Mammary epithelial cell (primary cell): Measurements from ENCODE around the gene OR6C75.

Experiments used
- EZH2 ChIP-seq: IDR thresholded peaks from 2 replicates; pipeline ENCODE4 v1.6.1; 2012; ENCODE audit warnings: low read length, inconsistent platforms, borderline replicate concordance
- TF ChIP-seq, protein P1 (sequence below), 2 donors: IDR thresholded peaks in 1 of 2; conservative IDR thresholded peaks in 1 of 2; 2 replicates each; pipeline ENCODE4 v1.5.1; 2011 to 2012; ENCODE audit warnings: inconsistent platforms in 2 of 2, low read length in 2 of 2, mild to moderate bottlenecking in 2 of 2, control low read depth in 1 of 2, low read depth in 1 of 2; ENCODE audit not compliant: insufficient read depth in 1 of 2; ENCODE audit errors: extremely low read depth in 1 of 2

DNA sequence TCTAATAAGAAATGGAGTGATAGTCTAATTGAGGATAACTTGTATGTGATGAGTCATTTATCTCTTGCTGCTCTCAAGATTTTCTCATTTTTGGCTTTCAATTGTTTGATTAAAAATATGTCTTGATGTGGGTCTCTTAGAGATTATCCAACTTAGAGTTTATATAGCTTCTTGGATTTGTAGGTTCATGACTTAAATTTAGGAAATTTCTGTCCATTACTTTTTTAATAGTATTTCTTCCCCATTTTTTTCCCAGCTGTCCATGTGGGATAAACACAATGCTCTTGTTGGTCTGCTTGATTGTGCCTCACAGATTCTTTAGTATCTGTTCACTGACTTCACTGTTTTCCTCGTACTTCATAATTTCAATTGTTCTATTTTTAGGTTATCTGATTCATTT is 45.1 kb downstream of the OR6C75 start:
- TF ChIP-seq EZH2: no peak
- TF ChIP-seq, protein P1, sequence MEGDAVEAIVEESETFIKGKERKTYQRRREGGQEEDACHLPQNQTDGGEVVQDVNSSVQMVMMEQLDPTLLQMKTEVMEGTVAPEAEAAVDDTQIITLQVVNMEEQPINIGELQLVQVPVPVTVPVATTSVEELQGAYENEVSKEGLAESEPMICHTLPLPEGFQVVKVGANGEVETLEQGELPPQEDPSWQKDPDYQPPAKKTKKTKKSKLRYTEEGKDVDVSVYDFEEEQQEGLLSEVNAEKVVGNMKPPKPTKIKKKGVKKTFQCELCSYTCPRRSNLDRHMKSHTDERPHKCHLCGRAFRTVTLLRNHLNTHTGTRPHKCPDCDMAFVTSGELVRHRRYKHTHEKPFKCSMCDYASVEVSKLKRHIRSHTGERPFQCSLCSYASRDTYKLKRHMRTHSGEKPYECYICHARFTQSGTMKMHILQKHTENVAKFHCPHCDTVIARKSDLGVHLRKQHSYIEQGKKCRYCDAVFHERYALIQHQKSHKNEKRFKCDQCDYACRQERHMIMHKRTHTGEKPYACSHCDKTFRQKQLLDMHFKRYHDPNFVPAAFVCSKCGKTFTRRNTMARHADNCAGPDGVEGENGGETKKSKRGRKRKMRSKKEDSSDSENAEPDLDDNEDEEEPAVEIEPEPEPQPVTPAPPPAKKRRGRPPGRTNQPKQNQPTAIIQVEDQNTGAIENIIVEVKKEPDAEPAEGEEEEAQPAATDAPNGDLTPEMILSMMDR (conservative IDR thresholded peaks at IDR 0.05 in 1 of 2, IDR thresholded peaks at IDR 0.05 in 1 of 2; ENCODE audit: extremely low read depth in 1 of 2, insufficient read depth in 1 of 2, low read depth in 1 of 2, low read length in 2 of 2): no peak
